ENCODE data around the gene IFIT1.
"Not testable (repeated sequence)": the region's sequence is repeated elsewhere in the genome, so short reads cannot be mapped to it uniquely, and the experiment has no call there.

Gene IFIT1

GRCh38 chr10:89403043-89403442, 10.6 kb downstream of the IFIT1 start:
- DNase-seq: no peak

- DNase-seq: no peak
These were observed 12.0 kb downstream of the IFIT1 start for GRCh38 chr10:89404104-89405047.

- DNase-seq: not testable (repeated sequence)
These were observed 13.8 kb downstream of the IFIT1 start for GRCh38 chr10:89406178-89406577.

- DNase-seq: not testable (repeated sequence)
These were observed 15.4 kb downstream of the IFIT1 start for GRCh38 chr10:89407792-89408191.

- not testable (repeated sequence) for DNase-seq
These were observed 16.9 kb downstream of the IFIT1 start for GRCh38 chr10:89409282-89409681.

GRCh38 chr10:89410551-89410950, 18.1 kb downstream of the IFIT1 start:
- DNase-seq: not testable (repeated sequence)

- not testable (repeated sequence) for DNase-seq
These were observed 18.7 kb downstream of the IFIT1 start for GRCh38 chr10:89411135-89411534.

- DNase-seq: not testable (repeated sequence)
These were observed 19.9 kb downstream of the IFIT1 start for GRCh38 chr10:89412276-89412675.

- no peak for DNase-seq
These were observed 21.0 kb downstream of the IFIT1 start for GRCh38 chr10:89413398-89413912.

- DNase-seq: peak; percentile 87
These were observed 21.9 kb downstream of the IFIT1 start, which contains the start of gene IFIT5 for GRCh38 chr10:89414146-89414878. Gene IFIT5, plus strand, starts transcription at chr10:89414568. Its CDS starts 231 bp downstream, at chr10:89414799.

- DNase-seq: peak; percentile 79
These were observed 22.7 kb downstream of the IFIT1 start for GRCh38 chr10:89414879-89415821.

GRCh38 chr10:89416465-89416864, 24.0 kb downstream of the IFIT1 start:
- DNase-seq: no peak

- DNase-seq: no peak
These were observed 27.1 kb downstream of the IFIT1 start for GRCh38 chr10:89419548-89419947.

GRCh38 chr10:89421018-89421476, 28.6 kb downstream of the IFIT1 start:
- no peak for DNase-seq

- DNase-seq: no peak
These were observed 32.6 kb downstream of the IFIT1 start for GRCh38 chr10:89425000-89425399.

GRCh38 chr10:89426230-89426868, 33.9 kb downstream of the IFIT1 start:
- no peak for DNase-seq

- no peak for DNase-seq
These were observed 35.2 kb downstream of the IFIT1 start for GRCh38 chr10:89427629-89428028.

GRCh38 chr10:89428877-89429276, 36.5 kb downstream of the IFIT1 start:
- no peak for DNase-seq

GRCh38 chr10:89431977-89432376, 39.6 kb downstream of the IFIT1 start:
- DNase-seq: no peak

- no peak for DNase-seq
These were observed 46.1 kb downstream of the IFIT1 start for GRCh38 chr10:89438525-89438924.

GRCh38 chr10:89440226-89441009, 48.0 kb downstream of the IFIT1 start:
- no peak for DNase-seq

Data from activated effector memory CD4-positive, alpha-beta T cell treated with anti-CD3 and anti-CD28 coated beads, Interleukin-2, amount 50 U/mL, for 16 hours (primary cell).